Uterus (tissue), 2 donors: ENCODE measurements around the gene TBXAS1.

Experiments used
- POLR2A ChIP-seq, 2 donors: fragments of 450-650 bp; IDR thresholded peaks; one replicate each; pipeline ENCODE4 v1.6.1; 2016; ENCODE audit warnings: antibody characterized with exemption in 2 of 2, mild to moderate bottlenecking in 1 of 2, moderate library complexity in 1 of 2
- TF ChIP-seq, protein P1 (sequence below), 4 experiments: fragments of 200-600 bp in 2 of 4; fragments of 450-650 bp in 2 of 4; sonication (generic) in 2 of 4; IDR thresholded peaks; one replicate each; pipeline ENCODE4 v1.5.1; 2016 to 2019; ENCODE audit warnings: antibody characterized with exemption in 4 of 4, mild to moderate bottlenecking in 2 of 4, moderate library complexity in 1 of 4

- TF ChIP-seq, protein P1, sequence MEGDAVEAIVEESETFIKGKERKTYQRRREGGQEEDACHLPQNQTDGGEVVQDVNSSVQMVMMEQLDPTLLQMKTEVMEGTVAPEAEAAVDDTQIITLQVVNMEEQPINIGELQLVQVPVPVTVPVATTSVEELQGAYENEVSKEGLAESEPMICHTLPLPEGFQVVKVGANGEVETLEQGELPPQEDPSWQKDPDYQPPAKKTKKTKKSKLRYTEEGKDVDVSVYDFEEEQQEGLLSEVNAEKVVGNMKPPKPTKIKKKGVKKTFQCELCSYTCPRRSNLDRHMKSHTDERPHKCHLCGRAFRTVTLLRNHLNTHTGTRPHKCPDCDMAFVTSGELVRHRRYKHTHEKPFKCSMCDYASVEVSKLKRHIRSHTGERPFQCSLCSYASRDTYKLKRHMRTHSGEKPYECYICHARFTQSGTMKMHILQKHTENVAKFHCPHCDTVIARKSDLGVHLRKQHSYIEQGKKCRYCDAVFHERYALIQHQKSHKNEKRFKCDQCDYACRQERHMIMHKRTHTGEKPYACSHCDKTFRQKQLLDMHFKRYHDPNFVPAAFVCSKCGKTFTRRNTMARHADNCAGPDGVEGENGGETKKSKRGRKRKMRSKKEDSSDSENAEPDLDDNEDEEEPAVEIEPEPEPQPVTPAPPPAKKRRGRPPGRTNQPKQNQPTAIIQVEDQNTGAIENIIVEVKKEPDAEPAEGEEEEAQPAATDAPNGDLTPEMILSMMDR (IDR thresholded peaks at IDR 0.05), result no peak
- no peak for TF ChIP-seq POLR2A (IDR thresholded peaks at IDR 0.05)
These were observed 89.4 kb downstream of the TBXAS1 start for GRCh38 chr7:139918480-139918879.
